ENCODE results near the gene CBFA2T2. TPM values are rescaled to one million over a fixed set of nuclear protein-coding genes. Genes with fewer than 3 reads are reported as not detected.

The CBFA2T2 gene
- total RNA-seq, 2 experiments from 2014 or later = 19.2 to 20.3 TPM

GRCh38 chr20:33668466-33669155 lies 178.7 kb downstream of the CBFA2T2 start:
- Mint-ChIP-seq H3K9me3 (no peaks in the 10 kb centered on the region), H3K27me3 (no peaks in the 10 kb centered on the region), H3K36me3 (ENCODE audit: low read depth) (peaks cover 15% of the 10 kb centered on the region), H3K4me3 (peak overlapping the region; percentile 91), H3K4me1 (peaks cover 63% of the 10 kb centered on the region), H3K27ac (peak overlapping the region; percentile 6)
- CTCF ChIA-PET = interaction anchor here (0.7 to 4.9 kb wide), 23 partner anchors 11 to 303 kb away, joined by 3 to 63 read pairs (median 5); partner anchors contain the start of genes CBFA2T2, CDK5RAP1, PXMP4 and SNTA1
- POLR2A ChIA-PET = interaction anchor here (0.7 to 16.8 kb wide), 11 partner anchors 13 to 444 kb away, joined by 3 to 312 read pairs (median 5); partner anchors contain the start of genes CBFA2T2, EIF2S2, PXMP4 and RALY
- DNase-seq = no peak

- ChIA-PET POLR2A (interaction anchor here (1.1 to 16.8 kb wide), 4 partner anchors 12 to 63 kb away, joined by 3 to 312 read pairs (median 19); partner anchors contain the start of genes PXMP4 and ZNF341), CTCF (interaction anchor here (0.8 to 4.9 kb wide), 9 partner anchors 11 to 246 kb away, joined by 3 to 63 read pairs (median 9); partner anchors contain the start of genes CBFA2T2 and PXMP4)
- Mint-ChIP-seq H3K4me3 (no peak overlapping the region), H3K27ac (no peak overlapping the region), H3K27me3 (no peaks in the 10 kb centered on the region), H3K36me3 (ENCODE audit: low read depth) (peaks cover 15% of the 10 kb centered on the region), H3K9me3 (no peaks in the 10 kb centered on the region), H3K4me1 (peaks cover 61% of the 10 kb centered on the region)
- no peak for DNase-seq
Observed at GRCh38 chr20:33669224-33669623, 179.3 kb downstream of the CBFA2T2 start.

GRCh38 chr20:33669873-33670640 lies 180.2 kb downstream of the CBFA2T2 start:
- Mint-ChIP-seq H3K27ac (no peak overlapping the region), H3K4me1 (peaks cover 58% of the 10 kb centered on the region), H3K27me3 (no peaks in the 10 kb centered on the region), H3K9me3 (no peaks in the 10 kb centered on the region), H3K36me3 (ENCODE audit: low read depth) (peaks cover 15% of the 10 kb centered on the region), H3K4me3 (no peak overlapping the region)
- POLR2A ChIA-PET = interaction anchor here (16.8 kb wide), 1 partner anchor 11 kb away, joined by 312 read pairs; no protein-coding TSS in a partner anchor
- CTCF ChIA-PET = interaction anchor here (0.7 to 4.9 kb wide), 4 partner anchors 10 to 212 kb away, joined by 3 to 63 read pairs (median 16); no protein-coding TSS in a partner anchor
- no peak for DNase-seq

GRCh38 chr20:33670715-33671499 lies 181.0 kb downstream of the CBFA2T2 start:
- DNase-seq = no peak
- ChIA-PET POLR2A (interaction anchor here (0.9 to 16.8 kb wide), 2 partner anchors 11 to 49 kb away, joined by 3 to 312 read pairs; partner anchors contain the start of gene PXMP4), CTCF (interaction anchor here (4.9 kb wide), 1 partner anchor 9 kb away, joined by 63 read pairs; no protein-coding TSS in a partner anchor)
- peaks cover 56% of the 10 kb centered on the region for H3K4me1 Mint-ChIP-seq
- peak overlapping the region; percentile 24 for H3K27ac Mint-ChIP-seq
- H3K9me3 Mint-ChIP-seq = no peaks in the 10 kb centered on the region
- H3K36me3 Mint-ChIP-seq (ENCODE audit: low read depth) = peaks cover 18% of the 10 kb centered on the region
- no peak overlapping the region for H3K4me3 Mint-ChIP-seq
- no peaks in the 10 kb centered on the region for H3K27me3 Mint-ChIP-seq

- peaks cover 25% of the 10 kb centered on the region for H3K36me3 Mint-ChIP-seq (ENCODE audit: low read depth)
- no peak overlapping the region for H3K27ac Mint-ChIP-seq
- no peaks in the 10 kb centered on the region for H3K27me3 Mint-ChIP-seq
- no peak for DNase-seq
- no peak overlapping the region for H3K4me3 Mint-ChIP-seq
- CTCF ChIA-PET = no interaction called here
- H3K4me1 Mint-ChIP-seq = peaks cover 52% of the 10 kb centered on the region
- no peaks in the 10 kb centered on the region for H3K9me3 Mint-ChIP-seq
- POLR2A ChIA-PET = interaction anchor here (0.9 to 16.8 kb wide), 3 partner anchors 10 to 48 kb away, joined by 3 to 312 read pairs (median 5); partner anchors contain the start of gene PXMP4
Observed at GRCh38 chr20:33671573-33672288, 181.8 kb downstream of the CBFA2T2 start.

GRCh38 chr20:33672426-33673113 lies 182.7 kb downstream of the CBFA2T2 start:
- no peaks in the 10 kb centered on the region for H3K9me3 Mint-ChIP-seq
- H3K36me3 Mint-ChIP-seq (ENCODE audit: low read depth) = peaks cover 31% of the 10 kb centered on the region
- ChIA-PET CTCF (interaction anchor here (0.6 kb wide), 2 partner anchors 206 to 595 kb away, joined by 4 to 5 read pairs; no protein-coding TSS in a partner anchor), POLR2A (interaction anchor here (1.2 to 16.8 kb wide), 2 partner anchors 9 to 17 kb away, joined by 5 to 312 read pairs; no protein-coding TSS in a partner anchor)
- peak overlapping the region; percentile 70 for H3K27ac Mint-ChIP-seq
- DNase-seq = no peak
- H3K4me3 Mint-ChIP-seq = peak overlapping the region; percentile 83
- peaks cover 54% of the 10 kb centered on the region for H3K4me1 Mint-ChIP-seq
- H3K27me3 Mint-ChIP-seq = no peaks in the 10 kb centered on the region

GRCh38 chr20:33673114-33673409 lies 183.2 kb downstream of the CBFA2T2 start:
- ChIA-PET POLR2A (interaction anchor here (1.2 to 16.8 kb wide), 2 partner anchors 8 to 16 kb away, joined by 5 to 312 read pairs; no protein-coding TSS in a partner anchor), CTCF (no interaction called here)

GRCh38 chr20:33673410-33674293 lies 183.8 kb downstream of the CBFA2T2 start:
- Mint-ChIP-seq H3K9me3 (no peaks in the 10 kb centered on the region), H3K4me3 (peak overlapping the region; percentile 83), H3K36me3 (ENCODE audit: low read depth) (peaks cover 34% of the 10 kb centered on the region), H3K27me3 (no peaks in the 10 kb centered on the region), H3K4me1 (peaks cover 55% of the 10 kb centered on the region), H3K27ac (peak overlapping the region; percentile 37)
- ChIA-PET POLR2A (interaction anchor here (1.2 to 16.8 kb wide), 3 partner anchors 8 to 47 kb away, joined by 3 to 312 read pairs (median 5); partner anchors contain the start of gene PXMP4), CTCF (interaction anchor here (1.1 kb wide), 1 partner anchor 11 kb away, joined by 3 read pairs; no protein-coding TSS in a partner anchor)
- no peak for DNase-seq

More at GRCh38 chr20:33673114-33673409, 183.2 kb downstream of the CBFA2T2 start:
- H3K27me3 Mint-ChIP-seq = no peaks in the 10 kb centered on the region
- peaks cover 55% of the 10 kb centered on the region for H3K4me1 Mint-ChIP-seq
- H3K4me3 Mint-ChIP-seq = peak overlapping the region; percentile 83
- no peaks in the 10 kb centered on the region for H3K9me3 Mint-ChIP-seq
- H3K27ac Mint-ChIP-seq = peak overlapping the region; percentile 70
- H3K36me3 Mint-ChIP-seq (ENCODE audit: low read depth) = peaks cover 33% of the 10 kb centered on the region
- DNase-seq = no peak

- peak; percentile 73 for DNase-seq
- H3K4me3 Mint-ChIP-seq = peak within 1 kb of the TSS; percentile 83
- POLR2A ChIA-PET = interaction anchor here (1.3 to 16.8 kb wide), 4 partner anchors 7 to 46 kb away, joined by 3 to 312 read pairs (median 14); partner anchors contain the start of genes ACTL10, C20orf144 and PXMP4
- H3K4me1 Mint-ChIP-seq = peaks cover 62% of the 10 kb centered on the region
- no peaks in the 10 kb centered on the region for H3K27me3 Mint-ChIP-seq
- peak within 1 kb of the TSS; percentile 37 for H3K27ac Mint-ChIP-seq
- CTCF ChIA-PET = interaction anchor here (1.1 to 1.2 kb wide), 2 partner anchors 10 kb away, joined by 3 read pairs; no protein-coding TSS in a partner anchor
- H3K36me3 Mint-ChIP-seq (ENCODE audit: low read depth) = peaks cover 36% of the 10 kb centered on the region
- H3K9me3 Mint-ChIP-seq = no peaks in the 10 kb centered on the region
Observed at GRCh38 chr20:33674294-33675135, 184.6 kb downstream of the CBFA2T2 start, which contains the start of gene NECAB3. NECAB3 (minus strand) TSS chr20:33674428; CDS start chr20:33674352, 76 bp downstream.

Measured in activated CD4-positive, alpha-beta memory T cell treated with anti-CD3 and anti-CD28 coated beads, Interleukin-2, amount 10 ng/mL, durations not matched to agents 7 days and 5 days (primary cell).